Fibroblast of skin of right biceps (primary cell): ENCODE results near the gene CD1E.
"Not testable (repeated sequence)": the region's sequence is repeated elsewhere in the genome, so short reads cannot be mapped to it uniquely, and the experiment has no call there.

ENCODE experiments used
- DNase-seq: peaks from one replicate; pipeline ENCODE4 v3.0.0-alpha.2; 2013

The CD1E gene

DNA sequence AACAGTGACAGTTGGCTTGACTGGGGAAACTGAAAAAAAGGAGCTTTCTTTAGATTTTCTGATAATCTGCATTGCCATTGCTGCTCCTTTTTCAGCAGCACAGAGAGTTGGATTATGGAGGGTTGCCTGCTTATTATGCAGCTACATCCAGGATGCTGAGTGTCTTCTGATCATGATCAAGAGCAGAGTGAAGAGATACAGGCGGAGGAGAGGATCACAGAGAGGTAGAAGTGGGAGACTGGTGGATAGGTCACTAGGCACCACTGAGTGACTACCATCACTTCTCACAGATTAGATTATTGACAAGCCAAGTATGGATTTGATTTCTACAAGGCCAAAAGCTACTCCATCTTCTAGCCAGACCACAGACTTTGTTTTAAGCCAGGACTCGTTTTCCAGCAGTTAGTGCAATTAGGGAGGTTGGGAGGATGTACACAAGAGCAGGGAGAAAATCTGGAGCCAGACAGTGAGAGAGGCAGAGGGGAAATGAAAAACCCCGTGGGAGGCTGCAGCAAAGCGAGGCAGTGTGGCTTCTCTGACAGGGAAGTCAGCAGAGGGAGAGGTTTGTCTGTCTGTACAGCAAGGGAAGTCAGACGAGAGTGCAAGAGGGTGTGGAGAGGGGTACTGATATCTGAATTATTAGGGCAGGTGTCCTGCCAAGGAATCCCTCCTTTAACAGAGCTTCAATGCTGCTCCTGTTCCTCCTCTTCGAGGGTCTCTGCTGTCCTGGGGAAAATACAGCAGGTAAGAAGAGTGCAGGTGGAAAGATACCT lies at the start of gene CD1E:
CD1E (plus strand) TSS at position 592 of the 773 bp plus-strand sequence; CDS start at position 687, 95 bp downstream.
- no peak for DNase-seq

DNA sequence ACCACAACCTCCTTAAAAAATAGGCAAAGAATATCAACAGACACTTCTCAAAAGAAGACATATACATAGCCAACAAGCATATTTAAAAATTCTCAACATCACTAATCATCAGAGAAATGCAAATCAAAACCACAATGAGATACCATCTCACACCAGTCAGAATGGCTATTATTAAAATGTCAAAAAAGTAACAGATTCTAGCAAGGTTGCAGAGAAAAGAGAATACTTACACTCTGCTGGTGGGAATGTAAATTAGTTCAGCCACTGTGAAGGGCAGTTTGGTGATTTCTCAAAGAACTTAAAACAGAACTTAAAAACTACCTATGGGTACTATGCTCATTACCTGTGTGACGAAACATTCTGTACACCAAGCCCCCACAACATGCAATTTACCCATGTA lies 43.1 kb upstream of the CD1E start:
- DNase-seq = no peak

DNA sequence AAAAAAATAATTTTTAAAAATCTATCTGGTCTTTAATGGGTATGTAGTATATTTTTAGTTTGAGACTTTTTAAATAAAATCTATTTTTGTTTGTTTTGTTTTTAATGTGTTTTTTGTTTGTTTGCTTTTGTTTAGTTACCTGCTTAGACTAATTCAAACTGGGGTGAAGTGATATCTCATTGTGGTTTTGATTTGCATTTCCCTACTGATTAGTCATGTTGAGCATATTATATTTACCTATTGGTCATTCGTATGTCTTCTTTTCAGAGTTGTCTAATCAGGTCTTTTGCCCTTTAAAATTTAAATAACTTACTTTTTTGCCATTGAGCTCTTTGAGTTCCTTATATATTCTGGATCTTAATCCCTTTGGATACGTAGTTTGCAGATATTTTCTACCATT lies 42.6 kb upstream of the CD1E start:
- DNase-seq = no peak

DNA sequence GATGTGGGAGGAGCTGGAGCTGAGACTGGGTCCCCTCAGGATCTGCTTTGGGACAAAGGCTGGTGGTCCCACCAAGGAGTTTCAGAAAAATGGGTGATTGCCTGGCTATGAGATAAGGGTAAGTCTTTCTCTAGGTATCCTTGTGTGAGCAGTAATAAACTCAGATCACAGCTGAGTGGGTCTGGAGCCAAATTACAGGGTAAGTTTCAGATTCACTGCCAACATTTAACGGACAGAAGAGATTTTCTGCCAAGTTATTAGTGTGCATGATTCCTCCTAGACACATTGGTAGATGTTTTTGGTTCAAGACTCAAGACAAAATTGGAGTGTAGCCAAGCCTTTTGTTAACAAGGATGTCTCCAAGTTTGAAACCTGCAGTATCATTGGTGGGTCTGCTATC lies 29.8 kb upstream of the CD1E start:
- no peak for DNase-seq

DNA sequence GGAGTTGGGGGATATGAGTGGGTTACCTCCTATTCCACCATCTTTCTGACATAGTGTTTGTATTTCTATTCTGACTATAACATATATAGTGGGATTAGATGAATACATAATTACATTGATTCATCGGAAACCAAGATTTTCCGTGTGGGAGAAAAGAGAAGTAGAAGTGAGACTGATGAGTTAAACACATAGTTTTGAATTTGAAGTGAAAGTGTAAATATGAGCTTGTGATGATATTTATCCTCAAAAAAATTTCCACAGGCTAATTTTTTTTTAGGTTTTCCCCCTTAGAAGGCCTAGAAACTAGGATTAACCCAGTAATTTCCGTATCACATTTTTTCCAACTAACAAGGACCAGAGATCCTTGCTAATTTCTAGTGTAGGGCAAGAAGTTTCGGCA lies 29.3 kb upstream of the CD1E start:
- no peak for DNase-seq

DNA sequence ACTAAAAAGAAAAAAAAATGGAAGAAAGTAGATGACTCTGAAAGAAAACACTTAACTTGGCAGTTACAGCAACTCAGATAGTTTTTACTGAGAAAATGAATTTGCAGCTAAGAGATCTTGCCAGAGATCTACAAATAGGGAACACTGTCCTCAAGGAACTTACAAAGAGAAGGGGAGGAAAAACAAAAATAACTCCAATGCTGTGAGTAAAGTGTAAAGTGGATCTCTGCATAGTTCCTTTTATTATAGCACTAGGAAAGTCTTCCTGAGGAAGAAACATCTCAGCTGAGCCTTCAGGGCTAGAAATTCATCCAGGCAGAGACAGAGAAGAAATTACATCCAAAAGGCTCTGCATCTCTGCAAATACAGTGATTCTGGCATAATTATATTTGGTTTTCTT lies 26.2 kb upstream of the CD1E start:
- no peak for DNase-seq

DNA sequence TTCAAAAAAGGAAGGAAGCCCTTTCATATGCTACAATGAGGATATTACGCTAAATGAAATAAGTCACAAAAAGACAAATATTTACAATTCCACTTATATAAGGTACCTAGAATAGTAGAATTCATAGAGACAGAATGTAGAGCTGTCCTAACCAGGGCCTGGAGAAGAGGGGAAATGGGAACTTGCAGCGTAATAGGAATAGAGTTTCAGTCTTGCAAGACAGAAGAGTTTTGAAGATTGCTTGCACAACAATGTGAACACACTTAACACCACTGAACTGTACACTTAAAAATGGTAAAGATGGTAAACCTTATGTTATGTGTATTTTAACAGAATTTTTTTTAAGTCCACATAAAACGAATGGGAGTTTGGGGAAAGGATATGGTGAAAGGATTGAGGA lies 25.3 kb upstream of the CD1E start:
- DNase-seq = no peak

DNA sequence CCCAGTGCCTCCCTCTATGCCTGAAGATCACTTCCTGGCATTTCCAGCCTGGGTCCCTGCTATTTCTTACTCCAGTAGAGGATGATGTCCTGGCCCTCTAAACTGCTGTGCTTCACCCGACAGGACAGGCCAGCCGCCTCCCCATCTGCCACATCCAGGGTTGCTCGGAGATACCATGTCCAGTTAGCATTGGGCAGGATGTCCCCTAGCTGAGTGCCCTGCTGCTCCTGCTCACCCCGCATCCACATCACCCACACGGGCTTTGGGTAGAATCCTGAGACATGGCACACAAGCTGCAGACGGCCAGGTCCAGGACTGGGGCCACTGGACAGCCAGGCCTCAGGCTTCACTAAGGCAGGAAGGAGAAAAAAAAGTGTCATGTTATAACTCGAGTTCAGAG lies 24.4 kb upstream of the CD1E start:
- DNase-seq = no peak

DNA sequence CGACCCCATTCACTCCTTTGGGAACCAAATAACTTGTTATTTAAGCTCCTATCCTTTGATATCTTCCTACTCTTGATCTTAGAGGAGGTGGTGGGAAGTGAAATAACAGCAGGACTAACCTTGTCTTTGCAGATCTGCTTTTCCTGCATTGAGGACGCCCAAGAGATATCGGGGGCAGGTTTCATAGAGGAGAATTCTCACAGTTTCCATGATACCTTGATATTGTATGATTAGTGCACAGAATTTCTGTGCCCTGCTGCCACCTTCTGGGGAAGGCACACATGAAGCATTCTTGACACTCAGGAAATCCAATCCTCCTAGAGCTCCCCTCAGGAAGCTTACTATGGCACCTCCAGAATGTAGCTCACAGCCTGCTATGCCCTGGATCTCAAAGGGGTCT lies 24.0 kb upstream of the CD1E start:
- DNase-seq = no peak

DNA sequence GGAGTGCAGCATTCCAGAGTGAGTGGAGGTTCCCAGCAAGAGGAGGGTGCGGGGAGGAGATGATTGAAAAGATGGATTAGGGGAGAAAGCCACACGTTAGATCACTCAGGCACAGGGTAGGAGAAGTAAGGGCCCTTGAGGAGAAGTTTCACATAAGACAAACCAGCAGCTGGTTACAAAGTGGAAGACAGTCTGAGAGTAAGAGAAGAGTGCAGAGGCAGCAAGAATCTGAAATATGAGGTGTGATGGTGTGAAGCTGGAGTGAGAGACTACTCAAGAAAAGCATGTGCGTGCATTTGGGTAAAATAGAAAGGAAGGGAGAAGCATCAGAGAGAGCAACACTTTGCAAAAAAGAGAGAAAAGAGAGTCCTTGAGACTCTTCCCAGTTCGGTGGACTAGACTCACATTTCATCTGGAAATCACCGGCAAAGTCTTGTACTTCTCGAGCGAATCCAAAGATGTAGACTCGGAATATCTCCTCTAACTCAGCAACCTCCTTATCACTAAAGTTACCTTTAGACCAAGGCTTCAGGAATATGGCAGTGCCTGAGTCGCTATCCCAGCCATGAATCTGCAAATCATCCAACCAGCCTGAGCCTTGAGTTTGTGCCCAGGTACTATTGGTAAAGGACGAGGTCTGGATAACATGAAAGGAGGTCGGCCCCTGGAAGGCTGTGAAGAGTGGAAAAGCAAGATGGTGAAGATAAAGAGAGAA lies 23.1 kb upstream of the CD1E start:
- no peak for DNase-seq

DNA sequence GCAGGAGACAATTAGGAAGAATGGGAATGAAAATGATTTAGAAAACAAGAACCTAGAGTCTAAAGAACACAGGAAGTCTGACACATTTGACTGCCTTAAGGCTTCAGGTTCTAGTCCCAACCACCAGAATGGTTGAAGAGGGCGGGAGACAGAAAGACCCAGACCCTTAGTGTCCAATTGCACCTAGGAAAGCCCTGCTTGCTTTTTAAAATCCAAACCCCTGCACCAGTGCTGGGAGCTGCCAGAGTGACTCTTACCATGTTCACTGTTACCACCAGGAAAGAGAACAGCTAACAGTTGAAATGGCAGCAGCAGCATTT lies 22.6 kb upstream of the CD1E start:
- no peak for DNase-seq

DNA sequence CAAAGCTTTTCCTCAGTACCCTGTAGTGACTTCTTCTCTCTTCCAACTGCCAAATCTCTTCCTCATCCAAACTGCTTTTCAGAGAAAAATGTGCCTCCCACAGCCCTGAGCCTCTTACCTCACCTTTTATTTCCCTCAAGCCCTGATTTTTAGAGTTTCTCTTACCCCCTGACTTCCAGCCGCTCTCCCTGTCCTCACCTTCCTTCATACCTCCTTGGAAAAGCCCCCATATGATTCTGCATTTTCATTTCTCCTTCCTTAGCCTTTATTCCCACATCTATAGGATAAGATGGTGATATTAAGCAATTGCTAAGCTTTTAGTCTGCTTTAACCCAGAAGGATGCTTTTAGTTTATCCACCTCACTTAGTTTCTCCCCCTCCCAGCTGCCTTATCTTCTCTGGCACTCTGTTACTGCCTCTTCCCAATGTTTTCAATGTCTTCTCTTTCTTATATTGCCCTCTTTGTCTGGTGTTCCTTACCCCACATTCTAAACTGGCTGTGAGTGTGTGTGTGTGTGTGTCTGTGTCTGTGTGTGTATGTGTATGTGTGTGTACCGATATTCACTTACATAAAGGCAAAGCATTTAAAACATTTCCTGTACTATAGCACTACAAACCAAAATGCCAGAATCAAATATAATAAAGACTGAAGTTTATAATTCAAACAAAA lies 22.1 kb upstream of the CD1E start, which contains the start of gene CD1B:
CD1B (minus strand) TSS at position 51 of the 670 bp plus-strand sequence. CDS start 108 bp downstream, outside the sequence.
- DNase-seq = no peak

DNA sequence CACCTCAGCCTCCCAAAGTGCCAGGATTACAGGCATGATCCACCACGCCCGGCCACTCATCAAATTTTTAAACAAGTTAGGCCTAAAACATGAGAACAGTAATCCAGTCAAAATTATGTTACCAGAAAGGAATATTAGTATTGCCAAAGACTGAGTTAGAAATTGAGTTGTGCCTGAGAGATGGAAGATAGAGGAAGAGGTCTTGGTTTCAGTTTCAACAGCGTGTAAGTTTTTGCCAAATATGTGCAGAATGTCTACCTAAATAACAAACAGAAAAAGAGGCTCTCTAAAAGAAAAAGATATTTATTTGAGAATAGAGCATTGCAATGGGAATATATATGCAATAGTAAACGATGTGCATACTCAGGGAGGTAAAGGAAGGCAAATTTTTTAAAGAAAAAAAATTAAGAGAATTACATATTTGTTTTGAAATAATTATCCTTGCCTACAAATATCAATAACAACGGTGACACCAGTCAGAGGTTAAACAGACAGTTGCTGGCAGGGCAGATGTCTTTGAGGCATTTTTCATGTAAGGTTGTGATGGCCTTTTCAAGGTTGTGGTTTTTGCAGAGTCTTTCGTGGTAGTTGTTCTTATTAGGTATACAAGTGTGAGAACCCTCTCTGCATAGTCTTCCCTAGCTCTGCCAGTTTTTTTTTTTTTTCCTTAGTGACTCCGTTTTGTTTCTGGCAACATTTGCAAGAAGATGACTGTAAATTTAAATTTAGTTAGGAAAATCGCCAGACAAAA lies 20.1 kb upstream of the CD1E start:
- DNase-seq = no peak

DNA sequence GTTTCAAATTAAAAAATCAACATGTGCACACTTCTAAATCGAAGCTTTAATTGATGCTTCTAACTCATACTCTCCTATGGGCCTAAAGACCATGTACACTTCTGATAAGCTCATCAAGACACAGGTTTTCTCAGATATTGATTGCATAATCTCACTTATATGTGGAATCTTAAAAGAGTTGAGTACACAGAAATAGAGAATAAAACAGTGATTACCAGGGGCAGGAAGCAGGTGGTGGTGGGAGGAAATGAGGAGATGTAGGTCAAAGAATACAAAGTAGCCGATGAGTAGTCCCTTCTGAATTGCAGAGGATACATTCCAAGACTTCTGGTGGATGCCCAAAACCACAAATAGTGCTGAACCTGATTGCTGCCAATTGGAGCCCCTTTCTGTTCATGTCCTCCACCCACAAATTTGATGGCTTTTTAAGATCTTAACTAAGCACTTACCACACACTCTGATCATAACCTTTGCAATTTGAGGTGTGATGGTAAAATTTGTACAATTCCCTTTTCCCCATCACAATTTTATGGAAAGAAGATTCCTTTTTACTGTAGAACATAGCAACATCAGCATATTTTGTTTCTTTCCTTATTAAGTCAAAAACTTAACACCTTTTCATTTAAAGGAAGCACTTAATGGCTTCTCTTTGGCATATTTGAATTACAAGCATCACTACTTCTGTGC lies 19.0 kb upstream of the CD1E start:
- no peak for DNase-seq

DNA sequence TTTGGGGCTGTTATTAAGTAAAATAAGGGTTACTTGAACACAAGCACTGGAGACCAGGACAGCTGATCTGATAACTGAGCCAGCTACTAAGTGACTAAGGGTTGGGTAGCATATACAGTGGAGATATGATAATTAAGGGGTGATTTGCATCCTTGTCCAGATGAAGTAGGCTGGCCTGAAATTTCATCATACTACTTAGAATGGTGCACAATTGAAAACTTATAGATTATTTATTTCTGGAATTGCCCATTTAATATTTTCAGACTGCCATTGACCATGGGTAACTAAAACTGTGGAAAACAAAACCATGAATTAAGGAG lies 18.5 kb upstream of the CD1E start:
- DNase-seq = no peak

DNA sequence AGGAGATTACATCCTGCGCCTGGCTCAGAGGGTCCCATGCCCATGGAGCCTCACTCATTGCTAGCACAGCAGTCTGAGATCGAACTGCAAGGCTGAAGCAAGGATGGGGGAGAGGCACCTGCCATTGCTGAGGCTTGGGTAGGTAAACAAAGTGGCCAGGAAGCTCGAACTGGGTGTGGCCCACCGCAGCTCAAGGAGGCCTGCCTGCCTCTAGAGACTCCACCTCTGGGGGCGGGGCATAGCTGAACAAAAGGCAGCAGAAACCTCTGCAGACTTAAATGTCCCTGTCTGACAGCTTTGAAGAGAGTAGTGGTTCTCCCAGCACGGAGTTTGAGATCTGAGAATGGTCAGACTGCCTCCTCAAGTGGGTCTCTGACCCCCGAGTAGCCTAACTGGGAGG lies 17.3 kb upstream of the CD1E start:
- DNase-seq = not testable (repeated sequence)

DNA sequence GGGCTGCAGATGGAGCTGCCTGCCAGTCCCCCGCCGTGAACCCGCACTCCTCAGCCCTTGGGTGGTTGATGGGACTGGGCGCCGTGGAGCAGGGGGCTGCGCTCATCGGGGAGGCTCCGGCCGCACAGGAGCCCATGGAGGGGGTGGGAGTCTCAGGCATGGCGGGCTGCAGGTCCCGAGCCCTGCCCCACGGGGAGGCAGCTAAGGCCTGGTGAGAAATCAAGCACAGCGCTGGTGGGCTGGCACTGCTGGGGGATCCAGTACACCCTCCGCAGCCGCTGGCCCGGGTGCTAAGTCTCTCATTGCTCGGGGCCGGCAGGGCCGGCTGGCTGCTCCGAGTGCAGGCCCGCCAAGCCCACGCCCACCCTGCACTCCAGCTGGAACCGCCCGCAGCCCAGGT lies 4.7 kb upstream of the CD1E start:
- DNase-seq = not testable (repeated sequence)

DNA sequence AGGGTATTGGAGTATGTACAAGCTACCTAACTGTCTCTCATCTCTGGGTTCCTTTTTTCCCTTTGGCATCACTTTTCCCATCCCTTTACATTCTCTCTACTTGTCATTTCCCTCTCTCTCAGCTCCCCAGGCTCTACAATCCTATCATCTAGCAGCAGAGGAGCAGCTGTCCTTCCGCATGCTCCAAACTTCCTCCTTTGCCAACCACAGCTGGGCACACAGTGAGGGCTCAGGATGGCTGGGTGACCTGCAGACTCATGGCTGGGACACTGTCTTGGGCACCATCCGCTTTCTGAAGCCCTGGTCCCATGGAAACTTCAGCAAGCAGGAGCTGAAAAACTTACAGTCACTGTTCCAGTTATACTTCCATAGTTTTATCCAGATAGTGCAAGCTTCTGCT lies 561 bp downstream of the CD1E start:
- DNase-seq = no peak

DNA sequence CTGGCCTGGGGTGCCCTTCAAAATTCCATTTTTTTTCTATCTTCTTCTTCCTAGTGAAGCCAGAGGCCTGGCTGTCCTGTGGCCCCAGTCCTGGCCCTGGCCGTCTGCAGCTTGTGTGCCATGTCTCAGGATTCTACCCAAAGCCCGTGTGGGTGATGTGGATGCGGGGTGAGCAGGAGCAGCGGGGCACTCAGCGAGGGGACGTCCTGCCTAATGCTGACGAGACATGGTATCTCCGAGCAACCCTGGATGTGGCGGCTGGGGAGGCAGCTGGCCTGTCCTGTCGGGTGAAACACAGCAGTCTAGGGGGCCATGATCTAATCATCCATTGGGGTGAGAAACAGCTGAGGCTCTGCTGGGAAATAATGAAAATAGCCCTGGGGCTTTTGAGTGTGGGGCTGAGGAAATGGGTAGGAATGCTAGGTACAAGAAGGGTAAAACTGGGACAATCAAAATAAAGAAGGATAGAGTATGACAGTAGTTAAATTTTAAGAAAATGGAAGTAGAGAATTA lies 2.1 kb downstream of the CD1E start:
- DNase-seq = no peak

DNA sequence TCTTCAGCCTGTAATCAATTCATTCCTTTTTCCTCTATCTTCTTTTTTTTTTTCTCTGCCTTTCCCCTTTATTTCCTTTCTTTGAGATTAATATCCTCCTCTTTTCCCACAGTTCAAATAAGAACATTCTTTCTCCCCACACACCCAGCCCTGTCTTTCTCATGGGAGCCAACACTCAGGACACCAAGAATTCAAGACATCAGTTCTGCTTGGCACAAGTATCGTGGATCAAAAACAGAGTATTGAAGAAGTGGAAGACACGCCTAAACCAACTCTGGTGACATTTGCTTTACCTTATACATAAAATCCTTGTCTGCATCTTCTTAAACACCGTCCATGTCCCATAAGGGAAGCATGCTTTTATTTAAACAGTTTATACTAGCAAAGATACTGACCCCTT lies 2.9 kb downstream of the CD1E start:
- no peak for DNase-seq

DNA sequence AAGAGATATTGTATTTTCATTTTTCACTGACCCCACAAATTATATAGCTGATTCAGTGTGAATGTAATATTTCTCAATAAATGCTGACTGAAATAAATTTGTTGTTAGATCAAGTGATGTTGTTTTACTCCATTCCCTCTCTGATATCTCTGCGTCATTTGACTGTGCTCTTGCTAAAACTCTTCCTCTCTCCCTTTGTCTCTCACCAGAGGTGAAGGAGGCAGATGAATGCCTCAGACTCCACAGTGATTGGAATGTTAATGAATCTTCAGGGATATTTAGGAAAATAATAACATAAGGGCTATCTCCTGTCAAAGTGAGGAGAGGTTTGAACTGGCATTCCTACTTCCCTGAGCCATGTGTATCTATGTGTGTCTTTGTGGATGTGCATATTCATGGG lies 3.7 kb downstream of the CD1E start:
- DNase-seq = no peak

DNA sequence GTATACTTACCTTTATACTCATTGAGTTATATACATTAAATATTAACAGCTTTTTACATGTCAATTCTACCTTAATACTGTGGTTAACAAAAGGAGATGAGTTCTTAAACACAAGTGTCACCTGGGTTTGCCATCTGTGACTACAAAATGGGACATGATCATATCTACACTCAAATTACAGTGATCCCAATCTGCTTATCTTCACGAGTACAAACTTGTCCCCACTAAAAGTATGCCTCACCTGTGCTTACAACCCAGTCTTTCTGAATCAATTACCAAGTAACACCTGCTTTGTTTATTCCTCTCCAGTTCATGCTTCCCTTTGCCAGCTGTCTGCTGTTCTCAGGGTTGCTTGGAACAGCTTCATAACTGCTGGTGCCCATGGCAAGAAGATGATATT lies 8.8 kb downstream of the CD1E start:
- no peak for DNase-seq

DNA sequence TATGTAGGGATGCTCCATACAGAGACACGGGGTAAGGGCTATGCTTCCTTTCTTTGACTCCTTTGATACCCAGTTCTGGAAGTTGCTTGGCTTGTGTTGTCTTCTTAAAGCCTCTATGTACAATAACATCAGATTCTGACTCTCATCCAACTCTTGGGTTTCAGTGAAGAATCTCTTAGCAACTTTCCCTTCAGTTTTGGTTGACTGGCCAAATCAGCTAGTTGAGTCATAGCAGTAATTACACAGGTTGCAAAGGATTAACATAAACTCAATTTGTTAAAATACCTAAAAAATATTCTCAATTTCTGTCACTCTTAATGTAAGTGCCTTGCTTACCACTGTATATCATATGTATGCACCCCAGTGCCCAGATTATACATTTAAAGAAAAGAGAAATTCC lies 9.2 kb downstream of the CD1E start:
- no peak for DNase-seq
